Measurements from ENCODE around the gene ZPBP.
"Not testable (repeated sequence)": the region's sequence is repeated elsewhere in the genome, so short reads cannot be mapped to it uniquely, and the experiment has no call there.

ZPBP gene

GRCh38 chr7:50092579-50093491, at the start of gene ZPBP:
Gene ZPBP, minus strand, starts transcription at chr7:50093246. Its CDS starts 52 bp downstream, at chr7:50093194.
- DNase-seq: peak; percentile 74

GRCh38 chr7:50142425-50143017, 49.5 kb upstream of the ZPBP start:
- DNase-seq: no peak

DNA sequence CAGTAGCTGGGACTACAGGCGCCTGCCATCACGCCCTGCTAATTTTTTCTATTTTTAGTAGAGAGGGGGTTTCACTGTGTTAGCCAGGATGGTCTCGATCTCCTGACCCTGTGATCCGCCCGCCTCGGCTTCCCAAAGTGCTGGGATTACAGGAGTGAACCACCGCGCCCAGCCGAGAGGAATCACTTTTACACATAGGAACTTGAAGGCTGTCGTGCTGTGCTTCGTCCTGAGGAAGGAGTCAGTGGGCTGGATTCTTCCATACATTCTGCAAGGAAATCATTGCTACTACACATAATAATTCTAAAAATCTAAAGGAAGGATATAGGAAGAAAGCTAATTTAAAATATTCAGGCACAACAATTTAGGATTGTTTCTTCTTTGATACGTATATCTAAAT, 48.8 kb upstream of the ZPBP start:
- DNase-seq: no peak

DNA sequence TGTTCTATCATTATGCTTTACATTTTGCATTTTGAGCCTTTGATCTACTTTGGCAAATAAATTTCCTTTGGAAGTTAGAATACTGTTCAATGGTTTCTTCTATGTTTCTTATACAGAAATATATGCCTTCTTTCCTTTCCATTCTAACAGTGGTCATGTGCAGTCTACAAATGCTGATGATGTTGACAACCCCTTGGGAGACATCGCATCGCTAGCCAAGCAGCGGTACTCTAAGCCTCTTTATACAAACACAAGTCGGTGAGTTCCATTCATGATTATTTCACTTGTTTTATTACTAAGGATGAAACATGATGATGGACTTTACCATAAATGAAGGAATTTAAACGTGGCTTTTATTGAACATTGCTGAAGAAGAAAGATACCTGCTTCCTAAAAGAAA, 48.1 kb upstream of the ZPBP start:
- DNase-seq: no peak

GRCh38 chr7:50140688-50141087, 47.6 kb upstream of the ZPBP start:
- no peak for DNase-seq

GRCh38 chr7:50138101-50138500, 45.1 kb upstream of the ZPBP start:
- DNase-seq: no peak

DNA sequence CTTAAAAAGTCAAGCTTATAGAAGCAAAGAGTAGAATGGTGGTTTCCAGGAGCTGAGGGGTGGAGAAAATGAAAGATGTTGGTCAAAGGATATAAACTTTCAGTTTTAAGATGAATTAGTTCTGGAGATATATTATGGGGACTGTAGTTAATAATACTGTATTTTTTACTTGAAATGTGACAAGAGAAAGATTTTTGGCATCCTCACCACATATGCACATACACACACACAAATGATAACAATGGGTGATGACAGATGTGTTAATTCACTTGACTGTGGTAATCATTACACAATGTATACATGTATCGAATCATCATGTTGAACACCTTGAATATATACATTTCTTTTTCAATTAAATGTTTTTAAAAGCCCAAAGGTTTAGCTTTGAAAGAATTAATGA, 32.7 kb upstream of the ZPBP start:
- DNase-seq: no peak

GRCh38 chr7:50121286-50121685, 28.2 kb upstream of the ZPBP start:
- no peak for DNase-seq

DNA sequence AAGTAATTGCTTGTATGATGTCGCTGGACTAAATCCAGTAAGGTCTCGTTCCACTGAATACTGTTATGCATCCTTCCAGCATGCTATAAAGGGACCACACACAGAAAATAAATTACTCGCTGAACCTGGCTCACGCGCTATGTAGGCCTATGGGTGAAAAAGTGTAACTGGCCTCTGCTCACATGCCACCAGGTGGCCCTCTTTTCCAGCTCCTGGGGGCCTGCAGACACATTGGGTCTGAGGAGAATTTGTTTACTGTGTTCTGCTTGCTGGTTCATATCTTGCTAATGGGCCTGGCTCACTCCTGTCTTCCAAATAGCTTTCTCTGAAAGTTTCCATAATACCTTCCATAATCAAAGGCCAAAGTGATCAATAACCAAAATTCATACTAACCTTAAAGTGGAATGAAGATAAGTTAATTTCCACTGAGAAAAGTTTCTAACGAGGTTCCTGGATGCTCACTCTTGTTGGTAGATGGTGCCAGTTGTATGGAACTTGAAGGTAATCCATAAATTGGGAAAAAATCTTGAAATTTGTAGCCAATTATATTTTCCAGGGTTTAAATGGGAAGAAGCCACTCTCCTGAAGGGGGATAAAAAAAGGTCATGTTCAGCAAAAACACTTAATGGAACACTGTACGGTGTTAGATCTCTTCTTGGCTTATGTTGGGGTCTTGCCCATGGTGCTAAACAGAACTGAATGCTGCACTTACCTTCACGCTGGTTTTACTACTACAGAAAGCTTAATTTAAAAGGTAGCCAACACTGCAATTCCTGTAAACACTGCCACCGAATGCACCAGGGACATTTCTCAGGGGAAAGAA, 27.0 kb upstream of the ZPBP start:
- DNase-seq: peak; percentile 49

GRCh38 chr7:50112250-50112649, 19.2 kb upstream of the ZPBP start:
- DNase-seq: no peak

DNA sequence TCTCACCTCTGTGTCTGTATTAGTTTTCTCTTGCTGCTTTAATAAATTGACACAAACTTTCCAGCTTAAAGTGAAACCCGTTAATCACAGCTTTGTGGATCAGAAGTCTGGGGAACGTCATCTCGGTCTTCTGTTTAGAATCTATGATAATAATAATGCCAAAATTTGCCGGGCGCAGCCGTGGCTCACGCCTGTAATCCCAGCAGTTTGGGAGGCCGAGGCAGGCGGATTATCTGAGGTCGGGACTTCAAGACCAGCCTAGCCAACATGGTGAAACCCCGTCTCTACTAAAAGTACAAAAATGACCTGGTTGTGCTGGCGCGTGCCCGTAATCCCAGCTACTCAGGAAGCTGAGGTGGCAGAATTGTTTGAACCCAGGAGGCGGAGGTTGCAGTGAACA, 8.8 kb upstream of the ZPBP start:
- DNase-seq: no peak

DNA sequence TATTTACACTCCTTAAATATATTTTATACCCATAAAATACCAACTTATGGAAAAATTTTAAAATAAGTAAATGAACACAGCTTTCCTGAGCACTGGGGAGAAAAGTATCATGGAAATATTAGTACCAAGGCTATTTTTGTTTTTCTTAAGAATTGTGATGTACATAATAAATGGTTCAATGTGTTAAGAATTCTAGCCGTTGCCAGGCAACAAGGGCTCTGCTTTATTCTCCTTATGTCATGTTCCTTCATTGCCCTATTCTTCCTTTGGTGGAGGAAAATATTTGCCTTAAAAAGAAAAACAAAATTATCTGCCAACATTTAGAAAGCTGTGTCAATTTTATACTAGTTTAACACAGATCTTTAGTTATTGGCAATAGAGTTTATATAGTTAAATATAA, 2.6 kb upstream of the ZPBP start:
- DNase-seq: no peak

DNA sequence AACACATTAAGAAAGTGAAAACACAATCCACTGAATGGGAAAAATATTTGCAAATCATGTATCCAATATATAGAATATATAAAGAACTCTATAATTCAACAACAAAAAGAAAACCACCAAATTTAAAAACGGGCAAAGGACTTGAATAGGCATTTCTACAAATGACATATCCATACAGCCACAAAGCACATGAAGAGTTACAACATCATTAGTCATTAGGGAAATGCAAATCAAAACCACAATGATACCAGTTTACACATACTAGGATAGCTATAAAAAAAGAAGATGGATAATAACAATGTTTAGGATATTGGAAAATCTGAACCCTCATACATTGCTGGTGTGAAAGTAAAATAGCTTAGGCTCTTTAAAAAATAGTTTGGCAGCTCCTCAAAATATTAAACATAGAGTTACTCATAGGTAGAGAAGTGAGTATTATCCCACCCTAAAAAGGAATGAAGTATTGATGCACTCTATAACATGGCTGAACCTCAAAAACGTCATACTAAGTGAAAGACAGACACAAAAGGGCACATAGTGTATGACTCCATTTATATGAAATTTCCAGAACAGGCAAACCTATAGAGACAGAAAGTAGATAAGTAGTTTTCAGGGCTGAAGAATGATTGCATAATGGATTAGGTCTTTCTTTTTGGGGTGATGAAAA, 4.5 kb downstream of the ZPBP start:
- DNase-seq: no peak

DNA sequence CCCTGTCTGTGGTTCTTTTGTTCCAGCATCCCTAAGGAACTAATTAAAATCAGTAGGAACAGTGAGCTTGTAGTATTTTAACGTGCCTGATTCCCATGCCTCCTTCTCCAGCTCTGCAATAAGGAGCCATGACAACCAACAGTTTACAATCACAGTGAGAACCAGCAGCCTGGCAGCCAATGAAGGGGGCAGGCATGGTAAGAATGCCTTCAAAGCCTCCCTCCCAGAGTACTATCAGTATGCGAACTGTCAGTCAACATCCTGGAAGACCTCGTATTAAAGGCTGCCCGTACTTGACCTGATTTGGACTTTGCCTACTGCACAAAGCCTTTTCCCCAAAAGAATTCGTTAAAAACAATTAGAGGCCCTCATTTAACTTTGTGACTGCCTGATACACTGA, 7.7 kb downstream of the ZPBP start:
- DNase-seq: no peak

DNA sequence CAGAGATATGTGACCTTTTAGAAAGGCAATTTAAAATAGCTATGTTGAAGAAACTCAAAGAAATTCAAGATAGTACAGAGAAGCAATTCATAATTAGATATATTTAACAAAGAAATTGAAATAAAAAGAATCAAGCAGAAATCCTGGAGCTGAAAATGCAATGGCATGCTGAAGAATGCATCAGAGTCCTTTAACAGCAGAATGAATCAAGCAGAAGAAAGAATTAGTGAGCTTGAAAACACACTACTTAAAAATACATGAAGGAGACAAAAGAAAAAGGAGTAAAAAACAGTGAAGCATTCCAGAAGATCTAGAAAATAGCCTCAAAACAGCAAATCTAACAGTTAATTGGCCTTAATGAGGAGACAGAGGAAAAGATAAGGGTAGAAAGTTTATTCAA, 20.0 kb downstream of the ZPBP start:
- DNase-seq: no peak

DNA sequence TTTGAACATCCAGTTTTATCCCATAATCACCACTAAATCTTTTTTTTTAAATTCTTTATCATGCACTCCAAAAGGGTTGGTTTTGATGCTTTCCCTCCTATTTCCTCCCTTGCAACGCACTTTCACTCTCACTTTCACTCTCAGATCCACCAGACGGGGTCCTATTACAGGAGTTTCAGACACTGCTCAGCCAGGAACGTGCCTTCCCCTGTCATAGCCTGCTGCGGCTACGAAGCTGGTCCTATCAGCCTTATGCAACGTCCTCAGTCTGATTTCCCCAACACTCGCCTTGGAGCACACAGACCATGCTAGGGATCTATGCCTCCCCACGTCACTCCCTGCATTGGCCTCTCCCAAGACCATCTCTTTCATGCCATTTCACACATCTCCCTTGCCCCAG, 23.4 kb downstream of the ZPBP start:
- DNase-seq: peak; percentile 37

DNA sequence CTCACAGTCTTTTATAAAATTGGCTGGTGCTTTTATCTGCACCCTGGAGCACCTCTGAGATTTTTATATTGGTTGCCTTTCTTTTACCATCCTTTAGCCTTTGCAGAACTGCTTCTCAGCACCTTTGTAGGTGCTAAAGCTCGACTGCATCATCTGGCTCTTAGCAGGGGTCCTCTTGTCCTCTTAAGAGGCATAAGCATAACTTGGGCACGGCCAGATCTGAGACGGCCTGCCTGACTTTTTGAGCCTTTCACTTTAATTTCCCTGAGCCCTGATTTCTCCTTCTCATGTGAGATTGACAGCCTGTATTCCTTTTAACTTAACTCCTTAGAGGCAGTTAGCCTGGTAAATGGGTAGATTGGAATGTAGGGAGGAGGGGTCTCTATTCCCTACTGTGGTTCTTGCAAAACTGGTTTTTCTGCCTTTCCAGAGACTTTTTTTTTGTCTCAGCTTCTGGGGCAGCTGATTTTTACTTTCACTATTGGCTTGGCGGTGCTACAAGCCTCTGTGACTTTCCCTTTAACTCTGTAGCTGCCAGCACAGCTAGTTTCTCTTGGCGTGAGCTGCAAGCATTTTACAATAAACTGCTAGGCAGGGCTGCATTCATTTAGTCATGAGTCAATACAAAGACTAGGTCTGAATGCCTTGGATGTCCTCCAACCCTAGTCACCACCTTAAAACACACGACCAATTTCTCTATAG, 24.0 kb downstream of the ZPBP start:
- no peak for DNase-seq

- DNase-seq: no peak
Observed at GRCh38 chr7:50068026-50068425, 25.0 kb downstream of the ZPBP start.

DNA sequence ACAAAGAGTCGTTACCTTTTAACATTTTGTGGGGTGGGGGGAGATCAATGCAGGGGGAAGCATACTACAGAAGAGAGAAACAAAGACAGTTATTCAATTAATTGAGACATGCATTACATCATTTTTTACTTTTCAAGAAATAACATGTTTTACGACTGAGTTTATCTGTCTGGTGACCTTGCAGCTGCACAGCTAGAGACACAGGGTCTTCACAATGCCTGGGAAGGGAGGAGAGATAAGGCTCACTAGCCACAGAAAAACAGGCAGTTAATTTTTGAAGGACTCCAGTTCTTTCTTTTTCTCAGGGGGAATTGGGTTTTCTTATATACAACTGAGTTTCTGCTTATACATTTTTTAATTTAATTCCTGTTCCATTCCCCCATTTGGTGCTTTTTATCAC, 30.1 kb downstream of the ZPBP start:
- DNase-seq: no peak

- no peak for DNase-seq
Observed at GRCh38 chr7:50056131-50056530, 36.9 kb downstream of the ZPBP start.

GRCh38 chr7:50047716-50048115, 45.3 kb downstream of the ZPBP start:
- DNase-seq: no peak

- DNase-seq: not testable (repeated sequence)
Observed at GRCh38 chr7:50041165-50041564, 51.9 kb downstream of the ZPBP start.

Measured in stimulated activated CD8-positive, alpha-beta memory T cell treated with anti-CD3 and anti-CD28 coated beads, Interleukin-4, amount 100 ng/mL, for 48 hours (primary cell).